Pulmonary artery endothelial cell (primary cell): ENCODE data around the gene SLAIN1. TPM values are rescaled to one million over a fixed set of nuclear protein-coding genes. Genes with fewer than 3 reads are reported as not detected.

ENCODE experiments used
- total RNA-seq: library from RNA; depleted of rRNA; stranded (reverse); fragments of >200 nt; gene quantifications from 2 replicates; pipeline ENCODE4 v1.2.3, GENCODE V29; 2014

Gene SLAIN1
- total RNA-seq, 1 donor from 2014 or later, result 9.2 TPM

Other genes starting within 250 kb of the SLAIN1 start
- gene SCEL, start 162.0 kb upstream of the SLAIN1 start, total RNA-seq, result under 0.01 TPM in 1 of 2 replicates, not detected in the other
- 2.1 and 4.0 TPM in 2 replicates for gene EDNRB, start 221.1 kb downstream of the SLAIN1 start, total RNA-seq